ENCODE measurements around the gene NEU3. TPM values are rescaled to one million over a fixed set of nuclear protein-coding genes. Genes with fewer than 3 reads are reported as not detected.

The NEU3 gene
- total RNA-seq, 1 experiment from 2014 or later, result 19.3 TPM

GRCh38 chr11:74980634-74981033 is 8.1 kb upstream of the NEU3 start:
- H3K36me3 ChIP-seq (ENCODE audit: control insufficient read depth, insufficient read depth, low read length), result no peaks in the 10 kb centered on the region; the same call in 1 of the 2 replicates
- no peak for DNase-seq
- H3K27me3 ChIP-seq (replicated peaks; ENCODE audit: control insufficient read depth, insufficient read depth, low read length), result no peaks in the 10 kb centered on the region
- Mint-ChIP-seq H3K27me3 (ENCODE audit: insufficient read depth, unreplicated experiment) (no peaks in the 10 kb centered on the region), H3K36me3 (ENCODE audit: insufficient read depth, unreplicated experiment) (peaks cover 13% of the 10 kb centered on the region), H3K27ac (ENCODE audit: unreplicated experiment) (no peak overlapping the region), H3K4me3 (ENCODE audit: unreplicated experiment) (no peak overlapping the region), H3K9me3 (ENCODE audit: unreplicated experiment) (no peaks in the 10 kb centered on the region), H3K4me1 (ENCODE audit: low read depth, unreplicated experiment) (peaks cover 9% of the 10 kb centered on the region)
- no TSS peak for BruUV-seq (replicated peaks)
- ChIA-PET CTCF (no interaction called here), POLR2A (interaction anchor here (0.6 kb wide), 1 partner anchor 28 kb away, joined by 3 read pairs; no protein-coding TSS in a partner anchor)
- intact Hi-C loops (cut with micrococcal nuclease; ENCODE audit: unreplicated experiment), result no loop called here
- no peak overlapping the region for H3K4me3 ChIP-seq (ENCODE audit: low read depth, low read length)
- peaks cover 26% of the 10 kb centered on the region for H3K4me1 ChIP-seq
- TF ChIP-seq, protein P1, sequence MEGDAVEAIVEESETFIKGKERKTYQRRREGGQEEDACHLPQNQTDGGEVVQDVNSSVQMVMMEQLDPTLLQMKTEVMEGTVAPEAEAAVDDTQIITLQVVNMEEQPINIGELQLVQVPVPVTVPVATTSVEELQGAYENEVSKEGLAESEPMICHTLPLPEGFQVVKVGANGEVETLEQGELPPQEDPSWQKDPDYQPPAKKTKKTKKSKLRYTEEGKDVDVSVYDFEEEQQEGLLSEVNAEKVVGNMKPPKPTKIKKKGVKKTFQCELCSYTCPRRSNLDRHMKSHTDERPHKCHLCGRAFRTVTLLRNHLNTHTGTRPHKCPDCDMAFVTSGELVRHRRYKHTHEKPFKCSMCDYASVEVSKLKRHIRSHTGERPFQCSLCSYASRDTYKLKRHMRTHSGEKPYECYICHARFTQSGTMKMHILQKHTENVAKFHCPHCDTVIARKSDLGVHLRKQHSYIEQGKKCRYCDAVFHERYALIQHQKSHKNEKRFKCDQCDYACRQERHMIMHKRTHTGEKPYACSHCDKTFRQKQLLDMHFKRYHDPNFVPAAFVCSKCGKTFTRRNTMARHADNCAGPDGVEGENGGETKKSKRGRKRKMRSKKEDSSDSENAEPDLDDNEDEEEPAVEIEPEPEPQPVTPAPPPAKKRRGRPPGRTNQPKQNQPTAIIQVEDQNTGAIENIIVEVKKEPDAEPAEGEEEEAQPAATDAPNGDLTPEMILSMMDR (IDR thresholded peaks at IDR 0.05; ENCODE audit: insufficient read depth in 1 of 2, low read depth in 1 of 2, low read length in 1 of 2, severe bottlenecking in 1 of 2, unreplicated experiment in 1 of 2), result no peak
- no peaks in the 10 kb centered on the region for H3K9me3 ChIP-seq

DNA sequence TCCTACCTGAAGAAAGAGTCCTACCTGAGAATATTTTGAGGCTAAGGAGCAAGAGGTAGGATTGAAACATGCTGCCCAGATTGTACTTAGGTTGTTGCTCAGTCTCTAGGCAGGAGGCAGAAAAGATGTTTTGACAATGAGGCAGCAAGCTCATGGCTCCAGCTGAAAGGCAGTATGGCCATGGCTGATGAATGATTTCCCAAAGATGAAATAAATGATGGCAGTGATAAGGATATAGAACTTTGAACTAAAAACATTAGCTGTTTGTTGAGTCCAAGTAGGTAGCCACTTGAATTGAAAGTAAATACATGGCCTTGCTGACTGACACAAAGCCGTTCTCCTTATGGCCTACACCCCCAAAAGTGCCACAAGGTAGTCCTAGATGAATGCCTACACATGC is 6.8 kb upstream of the NEU3 start:
- peaks cover 8% of the 10 kb centered on the region for H3K36me3 Mint-ChIP-seq (ENCODE audit: insufficient read depth, unreplicated experiment)
- POLR2A ChIA-PET, result interaction anchor here (0.6 kb wide), 1 partner anchor 232 kb away, joined by 3 read pairs; no protein-coding TSS in a partner anchor
- intact Hi-C loops (cut with micrococcal nuclease; ENCODE audit: unreplicated experiment), result no loop called here
- Histone ChIP-seq H3K4me1 (peaks cover 26% of the 10 kb centered on the region), H3K4me3 (ENCODE audit: low read depth, low read length) (no peak overlapping the region), H3K36me3 (ENCODE audit: control insufficient read depth, insufficient read depth, low read length) (no peaks in the 10 kb centered on the region; the same call in 1 of the 2 replicates), H3K27me3 (replicated peaks; ENCODE audit: control insufficient read depth, insufficient read depth, low read length) (no peaks in the 10 kb centered on the region), H3K9me3 (no peaks in the 10 kb centered on the region)
- H3K4me3 Mint-ChIP-seq (ENCODE audit: unreplicated experiment), result no peak overlapping the region
- BruUV-seq (replicated peaks), result no TSS peak
- no peak overlapping the region for H3K27ac Mint-ChIP-seq (ENCODE audit: unreplicated experiment)
- no peaks in the 10 kb centered on the region for H3K27me3 Mint-ChIP-seq (ENCODE audit: insufficient read depth, unreplicated experiment)
- TF ChIP-seq, protein P1 (IDR thresholded peaks at IDR 0.05; ENCODE audit: insufficient read depth in 1 of 2, low read depth in 1 of 2, low read length in 1 of 2, severe bottlenecking in 1 of 2, unreplicated experiment in 1 of 2), result no peak
- DNase-seq, result no peak
- CTCF ChIA-PET, result no interaction called here
- H3K9me3 Mint-ChIP-seq (ENCODE audit: unreplicated experiment), result no peaks in the 10 kb centered on the region
- H3K4me1 Mint-ChIP-seq (ENCODE audit: low read depth, unreplicated experiment), result peaks cover 9% of the 10 kb centered on the region

DNA sequence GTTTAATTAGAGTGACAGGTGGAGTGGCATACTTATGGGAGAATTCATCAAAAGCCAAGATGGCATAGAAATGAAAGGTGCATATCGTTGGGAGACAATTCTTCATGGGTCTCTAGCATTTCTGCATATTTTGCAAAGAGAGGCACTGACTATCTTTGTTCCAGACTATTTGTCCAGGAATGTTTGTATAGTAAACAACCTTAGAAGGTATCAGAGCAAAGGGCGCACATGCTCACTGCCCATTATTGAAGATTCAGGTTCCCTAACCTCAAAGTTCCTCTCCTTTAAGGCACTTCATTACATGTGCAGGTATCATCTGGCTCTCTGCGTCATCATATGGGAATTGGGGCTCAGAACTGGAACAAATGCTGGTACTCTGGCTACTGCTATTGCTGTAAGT is 4.7 kb upstream of the NEU3 start:
- Histone ChIP-seq H3K4me3 (ENCODE audit: low read depth, low read length) (no peak overlapping the region), H3K36me3 (ENCODE audit: control insufficient read depth, insufficient read depth, low read length) (no peaks in the 10 kb centered on the region; the same call in 1 of the 2 replicates), H3K27me3 (replicated peaks; ENCODE audit: control insufficient read depth, insufficient read depth, low read length) (no peaks in the 10 kb centered on the region), H3K9me3 (no peaks in the 10 kb centered on the region), H3K4me1 (peaks cover 26% of the 10 kb centered on the region)
- no peak overlapping the region for H3K27ac Mint-ChIP-seq (ENCODE audit: unreplicated experiment)
- POLR2A ChIA-PET, result no interaction called here
- no peak for DNase-seq
- H3K27me3 Mint-ChIP-seq (ENCODE audit: insufficient read depth, unreplicated experiment), result no peaks in the 10 kb centered on the region
- CTCF ChIA-PET, result no interaction called here
- no peaks in the 10 kb centered on the region for H3K9me3 Mint-ChIP-seq (ENCODE audit: unreplicated experiment)
- TF ChIP-seq, protein P1 (IDR thresholded peaks at IDR 0.05; ENCODE audit: insufficient read depth in 1 of 2, low read depth in 1 of 2, low read length in 1 of 2, severe bottlenecking in 1 of 2, unreplicated experiment in 1 of 2), result no peak
- H3K4me3 Mint-ChIP-seq (ENCODE audit: unreplicated experiment), result no peak overlapping the region
- peaks cover 9% of the 10 kb centered on the region for H3K4me1 Mint-ChIP-seq (ENCODE audit: low read depth, unreplicated experiment)
- peaks cover 16% of the 10 kb centered on the region for H3K36me3 Mint-ChIP-seq (ENCODE audit: insufficient read depth, unreplicated experiment)
- BruUV-seq (replicated peaks), result no TSS peak
- intact Hi-C loops (cut with micrococcal nuclease; ENCODE audit: unreplicated experiment), result no loop called here
